ENCODE results near the gene TFPI.

TFPI gene

GRCh38 chr2:187503700-187504099, 50.5 kb downstream of the TFPI start:
- no peak for DNase-seq

GRCh38 chr2:187502467-187502866, 51.8 kb downstream of the TFPI start:
- DNase-seq, result no peak

- DNase-seq, result no peak
Measured at GRCh38 chr2:187500585-187501359, 53.5 kb downstream of the TFPI start.

- DNase-seq, result peak in 1 of 4 experiments; percentile 5
Measured at GRCh38 chr2:187499941-187500532, 54.2 kb downstream of the TFPI start.

GRCh38 chr2:187497858-187498463, 56.3 kb downstream of the TFPI start:
- no peak for DNase-seq

- no peak for DNase-seq
Measured at GRCh38 chr2:187497140-187497539, 57.1 kb downstream of the TFPI start.

- no peak for DNase-seq
Measured at GRCh38 chr2:187495324-187495723, 58.9 kb downstream of the TFPI start.

- DNase-seq, result no peak
Measured at GRCh38 chr2:187493877-187494568, 60.2 kb downstream of the TFPI start.

- DNase-seq, result no peak
Measured at GRCh38 chr2:187493180-187493579, 61.1 kb downstream of the TFPI start.

GRCh38 chr2:187486241-187486640, 68.0 kb downstream of the TFPI start:
- DNase-seq, result no peak

- no peak for DNase-seq
Measured at GRCh38 chr2:187485523-187485922, 68.7 kb downstream of the TFPI start.

- no peak for DNase-seq
Measured at GRCh38 chr2:187483537-187483936, 70.7 kb downstream of the TFPI start.

GRCh38 chr2:187482796-187483195, 71.4 kb downstream of the TFPI start:
- DNase-seq, result no peak

- no peak for DNase-seq
Measured at GRCh38 chr2:187481543-187481942, 72.7 kb downstream of the TFPI start.

- no peak for DNase-seq
Measured at GRCh38 chr2:187478719-187479118, 75.5 kb downstream of the TFPI start.

GRCh38 chr2:187477051-187477450, 77.2 kb downstream of the TFPI start:
- DNase-seq, result no peak

GRCh38 chr2:187475499-187476248, 78.6 kb downstream of the TFPI start:
- DNase-seq, result no peak

GRCh38 chr2:187470698-187471097, 83.5 kb downstream of the TFPI start:
- DNase-seq, result no peak

GRCh38 chr2:187469538-187469937, 84.7 kb downstream of the TFPI start:
- no peak for DNase-seq

- DNase-seq, result no peak
Measured at GRCh38 chr2:187468262-187468661, 86.0 kb downstream of the TFPI start.

GRCh38 chr2:187466129-187466792, 88.0 kb downstream of the TFPI start:
- no peak for DNase-seq

GRCh38 chr2:187462839-187463238, 91.4 kb downstream of the TFPI start:
- DNase-seq, result no peak

All from activated naive CD4-positive, alpha-beta T cell (primary cell).